Tibial artery (tissue), 4 donors: ENCODE results near the gene EFCAB14.

ENCODE experiments used
- DNase-seq, 2 donors: peaks; one replicate each; pipeline ENCODE4 v3.0.0-alpha.2; 2019
- H3K27ac ChIP-seq, 2 donors: fragments of 200-600 bp; sonication (generic) in 1 of 2; 1 replicate in 1 of 2; 2 replicates in 1 of 2; pipeline ENCODE4 v1.5.1; 2018 to 2019; ENCODE audit warnings: mild to moderate bottlenecking in 1 of 2
- H3K27me3 ChIP-seq, 2 donors: fragments of 200-600 bp; sonication (generic) in 1 of 2; one replicate each; pipeline versions ENCODE4 v1.5.1 to v1.6.0; 2016 to 2019
- H3K36me3 ChIP-seq, 3 donors: fragments of 200-600 bp; sonication (generic) in 2 of 3; one replicate each; pipeline ENCODE4 v1.5.1; 2016 to 2019; ENCODE audit warnings: mild to moderate bottlenecking in 2 of 3
- H3K4me1 ChIP-seq, 4 donors: fragments of 200-600 bp; sonication (generic) in 2 of 4; 1 replicate in 3 of 4; 2 replicates in 1 of 4; pipeline ENCODE4 v1.5.1; 2016 to 2019
- H3K4me3 ChIP-seq, 2 donors: fragments of 200-600 bp; sonication (generic) in 1 of 2; 1 replicate in 1 of 2; 2 replicates in 1 of 2; pipeline ENCODE4 v1.5.1; 2018 to 2019; ENCODE audit warnings: mild to moderate bottlenecking in 2 of 2
- H3K9me3 ChIP-seq, 3 donors: fragments of 200-600 bp; sonication (generic) in 1 of 3; one replicate each; pipeline ENCODE4 v1.5.1; 2016 to 2019
- CTCF ChIP-seq, 2 experiments: fragments of 200-600 bp in 1 of 2; fragments of 450-650 bp in 1 of 2; IDR thresholded peaks; one replicate each; pipeline ENCODE4 v1.5.1; 2017 to 2019; ENCODE audit warnings: antibody characterized with exemption in 2 of 2, mild to moderate bottlenecking in 1 of 2, moderate library complexity in 1 of 2
- intact Hi-C: fragments of 100-400 bp; cut with DNase I; formaldehyde crosslinking; loops from one replicate; pipeline ENCODE4 v1.15.0; 2023; ENCODE audit warnings: low total_unique reads

The EFCAB14 gene

GRCh38 chr1:46639547-46639946 is 79.4 kb downstream of the EFCAB14 start:
- intact Hi-C loops, result no loop called here
- Histone ChIP-seq H3K4me3 (no peak overlapping the region), H3K36me3 (peaks cover 20 to 42% (median 39%) of the 10 kb centered on the region in 3 donors)

GRCh38 chr1:46638921-46639320 is 80.0 kb downstream of the EFCAB14 start:
- Histone ChIP-seq H3K36me3 (peaks cover 25 to 48% (median 46%) of the 10 kb centered on the region in 3 donors), H3K9me3 (no peaks in the 10 kb centered on the region), H3K4me3 (no peak overlapping the region), H3K4me1 (peaks cover 0 to 53% (median 14%) of the 10 kb centered on the region in 4 donors), H3K27me3 (no peaks in the 10 kb centered on the region), H3K27ac (peak overlapping the region in 1 of 2 donors; percentile 27)
- TF ChIP-seq CTCF (IDR thresholded peaks at IDR 0.05), result no peak
- no peak for DNase-seq
- intact Hi-C loops, result no loop called here

More at GRCh38 chr1:46639547-46639946, 79.4 kb downstream of the EFCAB14 start:
- Histone ChIP-seq H3K9me3 (no peaks in the 10 kb centered on the region), H3K27me3 (no peaks in the 10 kb centered on the region), H3K27ac (peak overlapping the region in 1 of 2 donors; percentile 27), H3K4me1 (peaks cover 0 to 53% (median 14%) of the 10 kb centered on the region in 4 donors)
- TF ChIP-seq CTCF (IDR thresholded peaks at IDR 0.05), result no peak
- DNase-seq, result no peak

- Histone ChIP-seq H3K27me3 (no peaks in the 10 kb centered on the region), H3K36me3 (peaks cover 33 to 53% (median 49%) of the 10 kb centered on the region in 3 donors), H3K9me3 (no peaks in the 10 kb centered on the region), H3K4me1 (peaks cover 0 to 40% (median 13%) of the 10 kb centered on the region in 4 donors), H3K27ac (peak overlapping the region; percentile 66 to 74), H3K4me3 (no peak overlapping the region)
- intact Hi-C loops, result no loop called here
- TF ChIP-seq CTCF (IDR thresholded peaks at IDR 0.05), result no peak
- DNase-seq, result no peak
Measured at GRCh38 chr1:46637444-46638083, 81.3 kb downstream of the EFCAB14 start.

GRCh38 chr1:46635205-46635604 is 83.7 kb downstream of the EFCAB14 start:
- no peaks in the 10 kb centered on the region for H3K9me3 ChIP-seq
- H3K4me1 ChIP-seq, result peaks cover 0 to 35% (median 13%) of the 10 kb centered on the region in 4 donors
- no peak overlapping the region for H3K27ac ChIP-seq
- no peak for TF ChIP-seq CTCF (IDR thresholded peaks at IDR 0.05)
- no peak for DNase-seq
- no peak overlapping the region for H3K4me3 ChIP-seq
- H3K27me3 ChIP-seq, result no peaks in the 10 kb centered on the region
- intact Hi-C loops, result no loop called here
- peaks cover 46 to 66% (median 58%) of the 10 kb centered on the region in 3 donors for H3K36me3 ChIP-seq

- no peak overlapping the region for H3K27ac ChIP-seq
- H3K4me1 ChIP-seq, result no peaks in the 10 kb centered on the region
- DNase-seq, result no peak
- TF ChIP-seq CTCF (IDR thresholded peaks at IDR 0.05), result no peak
- peaks cover 43 to 67% (median 54%) of the 10 kb centered on the region in 3 donors for H3K36me3 ChIP-seq
- H3K27me3 ChIP-seq, result no peaks in the 10 kb centered on the region
- no peak overlapping the region for H3K4me3 ChIP-seq
- no peaks in the 10 kb centered on the region for H3K9me3 ChIP-seq
- intact Hi-C loops, result no loop called here
Measured at GRCh38 chr1:46630719-46631118, 88.2 kb downstream of the EFCAB14 start.
